Posterior cingulate gyrus (tissue), 11 donors: ENCODE results near the gene XRCC6.
A peak's percentile ranks its signal among the peaks of the same experiment; 100 is the strongest.
"Not testable (repeated sequence)": the region's sequence is repeated elsewhere in the genome, so short reads cannot be mapped to it uniquely, and the experiment has no call there.

Source experiments
- DNase-seq, 10 donors: peaks; one replicate each; pipeline versions ENCODE4 v3.0.0 to v3.0.0-alpha.2; 2020 to 2021; ENCODE audit warnings: mixed read lengths in 3 of 10
- intact Hi-C: fragments of 100-400 bp; cut with DNase I; formaldehyde crosslinking; loops from one replicate; pipeline ENCODE4 v1.15.1; 2023

The XRCC6 gene

GRCh38 chr22:41676134-41676533, 55.0 kb downstream of the XRCC6 start:
- DNase-seq = no peak
- intact Hi-C loops = no loop called here

- peak in 2 of 10 donors; percentile 70 to 71 for DNase-seq
- intact Hi-C loops = no loop called here
These were observed 60.5 kb downstream of the XRCC6 start for GRCh38 chr22:41681616-41682015.

- intact Hi-C loops = no loop called here
- peak in 9 of 10 donors; percentile 85 to 99 (median 89) for DNase-seq
These were observed 61.1 kb downstream of the XRCC6 start for GRCh38 chr22:41682033-41682807.

- DNase-seq = peak in 2 of 10 donors; percentile 24 to 42
- intact Hi-C loops = no loop called here
These were observed 62.0 kb downstream of the XRCC6 start for GRCh38 chr22:41683052-41683451.

GRCh38 chr22:41683616-41684015, 62.5 kb downstream of the XRCC6 start:
- no peak for DNase-seq
- intact Hi-C loops = no loop called here

- intact Hi-C loops = no loop called here
- no peak for DNase-seq
These were observed 63.1 kb downstream of the XRCC6 start for GRCh38 chr22:41684194-41684593.

- intact Hi-C loops = not testable (repeated sequence)
- DNase-seq = peak in 1 of 10 donors; percentile 38
These were observed 65.8 kb downstream of the XRCC6 start for GRCh38 chr22:41686890-41687289.

GRCh38 chr22:41687901-41688364, 66.8 kb downstream of the XRCC6 start:
- intact Hi-C loops = no loop called here
- no peak for DNase-seq

- DNase-seq = peak; percentile 84 to 99 (median 92)
- intact Hi-C loops = no loop called here
These were observed 67.5 kb downstream of the XRCC6 start, which contains the start of gene SNU13 for GRCh38 chr22:41688365-41689211. Gene SNU13, minus strand, starts transcription at chr22:41688867. Its CDS starts 71 bp downstream, at chr22:41688796.

GRCh38 chr22:41690476-41690875, 69.4 kb downstream of the XRCC6 start:
- DNase-seq = peak in 1 of 10 donors; percentile 52
- intact Hi-C loops = loop anchor here (10.0 kb wide), 1 partner anchor 114 kb away; the partner anchor contains the start of gene CCDC134

GRCh38 chr22:41695211-41695610, 74.1 kb downstream of the XRCC6 start:
- intact Hi-C loops = loop anchor here (10.0 kb wide), 1 partner anchor 110 kb away; the partner anchor contains the start of gene CCDC134
- no peak for DNase-seq

- DNase-seq = peak in 1 of 10 donors; percentile 76
- intact Hi-C loops = loop anchor here (2.0 to 10.0 kb wide), 2 partner anchors 108 to 244 kb away; partner anchors contain the start of gene CCDC134
These were observed 75.6 kb downstream of the XRCC6 start for GRCh38 chr22:41696703-41697102.

GRCh38 chr22:41697126-41697775, 76.2 kb downstream of the XRCC6 start:
- DNase-seq = peak; percentile 82 to 98 (median 96)
- intact Hi-C loops = loop anchor here (2.0 to 10.0 kb wide), 2 partner anchors 108 to 244 kb away; partner anchors contain the start of gene CCDC134

- DNase-seq = peak; percentile 78 to 98 (median 88)
- intact Hi-C loops = loop anchor here (10.0 kb wide), 1 partner anchor 105 kb away; the partner anchor contains the start of gene CCDC134
These were observed 78.4 kb downstream of the XRCC6 start, which contains the start of gene MEI1 for GRCh38 chr22:41699264-41700107. Gene MEI1, plus strand, starts transcription at chr22:41699503. Its CDS starts 36 bp downstream, at chr22:41699539.

- no peak for DNase-seq
- intact Hi-C loops = no loop called here
These were observed 78.9 kb downstream of the XRCC6 start for GRCh38 chr22:41700108-41700364.

- intact Hi-C loops = no loop called here
- no peak for DNase-seq
These were observed 81.7 kb downstream of the XRCC6 start for GRCh38 chr22:41702763-41703162.

- intact Hi-C loops = no loop called here
- no peak for DNase-seq
These were observed 88.2 kb downstream of the XRCC6 start for GRCh38 chr22:41709341-41709740.

- intact Hi-C loops = no loop called here
These were observed 91.9 kb downstream of the XRCC6 start for GRCh38 chr22:41713004-41713403.

More at GRCh38 chr22:41713004-41713403, 91.9 kb downstream of the XRCC6 start:
- DNase-seq = no peak
